Measurements from ENCODE around the gene LIX1.
A peak's percentile ranks its signal among the peaks of the same experiment; 100 is the strongest.

LIX1 gene

GRCh38 chr5:97100476-97100875 is 41.9 kb downstream of the LIX1 start:
- H3K4me3 ChIP-seq (replicated peaks; ENCODE audit: low read depth, low read length) = no peak overlapping the region
- DNase-seq (ENCODE audit: extremely low read depth, low read depth) = no peak

DNA sequence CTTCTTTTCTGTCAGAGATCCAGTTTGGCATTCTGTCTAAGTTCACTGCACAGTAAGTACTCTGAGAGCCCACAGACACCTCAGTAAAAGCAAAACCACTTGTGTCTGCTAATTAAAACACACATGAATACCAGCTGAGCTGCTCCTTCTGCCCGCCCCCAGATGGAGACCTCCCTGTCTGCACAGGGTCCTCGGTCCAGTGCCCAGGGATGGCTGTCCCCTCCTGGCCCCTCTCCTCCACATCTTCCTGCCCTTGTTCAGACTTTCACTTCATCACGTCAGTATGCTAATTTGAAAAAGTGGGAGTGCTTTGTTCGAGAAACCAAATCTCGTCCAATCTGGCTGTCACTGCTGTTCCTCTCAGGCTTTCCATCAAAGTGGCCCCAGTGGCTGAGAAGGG is 43.5 kb downstream of the LIX1 start:
- H3K4me3 ChIP-seq (replicated peaks; ENCODE audit: low read depth, low read length) = no peak overlapping the region
- TF ChIP-seq CTCF (IDR thresholded peaks at IDR 0.05; ENCODE audit: low read depth, low read length, missing control alignments) = no peak
- DNase-seq (ENCODE audit: extremely low read depth, low read depth) = no peak

More at GRCh38 chr5:97100476-97100875, 41.9 kb downstream of the LIX1 start:
- no peak for TF ChIP-seq CTCF (IDR thresholded peaks at IDR 0.05; ENCODE audit: low read depth, low read length, missing control alignments)

DNA sequence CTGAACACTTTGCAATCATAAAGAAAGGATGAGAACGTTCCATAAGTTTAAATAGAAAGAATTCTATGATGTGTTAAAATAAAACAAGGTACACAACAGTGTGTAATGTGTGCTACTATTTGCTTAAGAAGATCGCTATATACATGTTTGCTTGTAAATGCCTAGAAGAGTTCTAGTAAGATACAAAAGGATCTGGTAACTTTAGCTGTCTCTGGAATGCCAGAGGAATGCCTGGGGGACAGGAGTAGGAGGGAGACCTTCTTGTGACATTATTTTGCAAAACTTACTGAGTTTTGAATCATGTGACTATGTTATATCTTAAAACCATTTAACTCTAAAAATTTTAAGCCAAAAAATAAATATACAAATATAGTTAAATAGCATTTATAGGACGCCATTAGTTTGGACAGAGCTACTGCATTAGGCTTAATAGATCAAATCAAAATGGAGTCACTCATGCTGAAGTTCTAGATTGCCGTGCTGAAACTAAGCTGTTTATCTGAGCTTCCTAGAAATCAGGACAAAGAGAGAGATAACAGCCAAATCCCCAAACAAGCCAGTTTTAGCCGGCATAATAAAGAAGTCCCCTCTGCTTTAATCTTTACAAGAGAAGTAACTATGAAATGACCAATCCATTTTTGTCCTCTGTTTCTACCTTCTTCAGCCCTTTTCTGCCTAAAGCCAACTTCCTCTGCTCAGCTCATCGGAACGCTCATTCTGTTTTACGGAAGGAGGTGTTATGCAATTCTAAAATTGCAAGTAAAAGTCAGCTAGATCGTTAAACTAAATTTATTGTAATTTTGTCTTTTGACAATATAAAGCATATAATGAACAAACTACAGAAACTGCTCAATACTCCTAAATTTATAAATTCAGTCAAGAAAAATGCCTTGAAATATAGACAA is 44.8 kb downstream of the LIX1 start:
- TF ChIP-seq CTCF (IDR thresholded peaks at IDR 0.05; ENCODE audit: low read depth, low read length, missing control alignments) = no peak
- no peak for DNase-seq (ENCODE audit: extremely low read depth, low read depth)

GRCh38 chr5:97096846-97097245 is 45.6 kb downstream of the LIX1 start:
- no peak for TF ChIP-seq CTCF (IDR thresholded peaks at IDR 0.05; ENCODE audit: low read depth, low read length, missing control alignments)
- DNase-seq (ENCODE audit: extremely low read depth, low read depth) = no peak
- no peak overlapping the region for H3K4me3 ChIP-seq (replicated peaks; ENCODE audit: low read depth, low read length)

More for the DNA sequence above, 44.8 kb downstream of the LIX1 start:
- H3K4me3 ChIP-seq (replicated peaks; ENCODE audit: low read depth, low read length) = no peak overlapping the region

GRCh38 chr5:97096191-97096590 is 46.2 kb downstream of the LIX1 start:
- no peak overlapping the region for H3K4me3 ChIP-seq (replicated peaks; ENCODE audit: low read depth, low read length)
- no peak for TF ChIP-seq CTCF (IDR thresholded peaks at IDR 0.05; ENCODE audit: low read depth, low read length, missing control alignments)
- DNase-seq (ENCODE audit: extremely low read depth, low read depth) = peak; percentile 16

DNA sequence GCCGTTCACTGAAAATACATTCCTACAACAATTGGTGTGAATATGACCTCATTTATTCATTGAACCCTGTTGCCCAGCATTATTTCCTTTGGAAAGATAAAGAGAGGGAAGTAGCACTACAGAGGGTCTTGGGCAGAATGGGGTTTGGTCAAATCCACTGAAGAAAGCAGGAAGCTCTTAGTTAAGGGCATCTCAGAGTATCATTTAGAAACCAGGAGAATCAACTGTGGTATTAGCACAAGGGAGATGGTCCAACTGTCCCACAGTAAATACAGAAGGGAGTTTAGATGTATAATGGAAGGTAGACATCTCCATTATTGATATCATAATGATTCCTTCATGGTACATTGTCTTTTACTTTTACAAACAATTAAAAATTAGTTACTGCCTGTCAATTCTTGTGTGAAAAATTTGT is 47.1 kb downstream of the LIX1 start:
- no peak for TF ChIP-seq CTCF (IDR thresholded peaks at IDR 0.05; ENCODE audit: low read depth, low read length, missing control alignments)
- no peak overlapping the region for H3K4me3 ChIP-seq (replicated peaks; ENCODE audit: low read depth, low read length)

More for the DNA sequence above, 47.1 kb downstream of the LIX1 start:
- no peak for DNase-seq (ENCODE audit: extremely low read depth, low read depth)

Data from HFF-Myc (cell line).